B cell (primary cell): ENCODE results near the gene C17orf50. TPM values are rescaled to one million over a fixed set of nuclear protein-coding genes. Genes with fewer than 3 reads are reported as not detected.

Experiments
- ATAC-seq: fragments of 200-7000 bp; cut with Tn5 transposase; one replicate; pipeline ENCODE4 v1.10.0; 2021; ENCODE audit warnings: low read depth, mild to moderate bottlenecking, moderate number of reproducible peaks, moderate library complexity
- CTCF ChIA-PET: fragments of 350-600 bp; sonication (Branson Sonifier 250); formaldehyde crosslinking; loops from one replicate; lab custom pipeline; 2021; ENCODE audit warnings: antibody characterized with exemption, inconsistent platforms; lab: Charles Lee
- POLR2A ChIA-PET: fragments of 350-600 bp; sonication (Branson Sonifier 250); formaldehyde crosslinking; loops from one replicate; lab custom pipeline; 2021; ENCODE audit warnings: antibody characterized with exemption; lab: Charles Lee
- DNase-seq: peaks from one replicate; pipeline ENCODE4 v3.0.0; 2013
- H2AFZ ChIP-seq: 2 replicates; pipeline ENCODE4 v1.6.1; 2012; ENCODE audit warnings: mild to moderate bottlenecking, low read depth, low read length; ENCODE audit not compliant: insufficient read depth, poor library complexity, severe bottlenecking
- H3K27ac ChIP-seq, 2 donors: 1 replicate in 1 of 2; 2 replicates in 1 of 2; pipeline ENCODE4 v1.5.1; 2012 to 2013; ENCODE audit warnings: low read length in 2 of 2, mild to moderate bottlenecking in 2 of 2, moderate library complexity in 1 of 2
- H3K27me3 ChIP-seq, 4 experiments: fragments of 200-600 bp in 1 of 4; sonication (generic) in 1 of 4; replicated peaks in 1 of 4; 1 replicate in 2 of 4; 2 replicates in 2 of 4; pipeline versions ENCODE4 v1.6.1 to v1.7.0; 2013 to 2016; ENCODE audit warnings: low read length in 3 of 4, mild to moderate bottlenecking in 2 of 4, mixed read lengths in 1 of 4, moderate library complexity in 1 of 4; ENCODE audit not compliant: insufficient read depth in 4 of 4, control insufficient read depth in 3 of 4; ENCODE audit errors: control extremely low read depth in 1 of 4
- H3K36me3 ChIP-seq, 2 experiments: replicated peaks in 1 of 2; 1 replicate in 1 of 2; 2 replicates in 1 of 2; pipeline versions ENCODE4 v1.6.1 to v1.7.1; 2013; ENCODE audit warnings: low read length in 1 of 2; ENCODE audit not compliant: insufficient read depth in 2 of 2, control insufficient read depth in 1 of 2; ENCODE audit errors: control extremely low read depth in 1 of 2, extremely low read depth in 1 of 2
- H3K4me1 ChIP-seq, 2 donors: fragments of 200-600 bp in 1 of 2; sonication (generic) in 1 of 2; 1 replicate in 1 of 2; 2 replicates in 1 of 2; pipeline versions ENCODE4 v1.5.1 to v1.6.1; 2013 to 2017; ENCODE audit warnings: low read length in 2 of 2; ENCODE audit not compliant: control insufficient read depth in 2 of 2, insufficient read depth in 2 of 2
- H3K4me2 ChIP-seq: replicated peaks from 2 replicates; pipeline ENCODE3; 2012; ENCODE audit warnings: mild to moderate bottlenecking, low read depth, low read length; ENCODE audit not compliant: poor library complexity, severe bottlenecking
- H3K4me3 ChIP-seq, 5 experiments: fragments of 200-600 bp in 1 of 5; sonication (generic) in 1 of 5; 1 replicate in 3 of 5; 2 replicates in 2 of 5; pipeline versions ENCODE4 v1.5.1 to v1.7.0; 2011 to 2016; ENCODE audit warnings: low read length in 4 of 5, mild to moderate bottlenecking in 4 of 5, low read depth in 2 of 5, control low read depth in 1 of 5, moderate library complexity in 1 of 5; ENCODE audit not compliant: insufficient read depth in 1 of 5; ENCODE audit errors: control extremely low read depth in 1 of 5, extremely low read depth in 1 of 5
- H3K79me2 ChIP-seq: fragments of 200-600 bp; sonication (generic); one replicate; pipeline ENCODE4 v1.6.0; 2016; ENCODE audit warnings: low read length; ENCODE audit not compliant: control insufficient read depth, insufficient read depth
- H3K9ac ChIP-seq: fragments of 200-600 bp; sonication (generic); 2 replicates; pipeline ENCODE4 v1.6.1; 2017; ENCODE audit warnings: mild to moderate bottlenecking, low read length, moderate library complexity
- H3K9me3 ChIP-seq, 3 donors: one replicate each; pipeline versions ENCODE4 v1.6.1 to v1.7.1; 2013; ENCODE audit warnings: low read length in 2 of 3; ENCODE audit not compliant: control insufficient read depth in 2 of 3, insufficient read depth in 1 of 3; ENCODE audit errors: control extremely low read depth in 1 of 3
- H4K20me1 ChIP-seq: 2 replicates; pipeline ENCODE4 v1.6.0; 2012; ENCODE audit warnings: mild to moderate bottlenecking, low read length; ENCODE audit not compliant: insufficient read depth, control insufficient read depth, poor library complexity, severe bottlenecking
- H3K27ac Mint-ChIP-seq: one replicate; pipeline ENCODE4 v1.8.0; 2021; ENCODE audit warnings: mixed read lengths
- H3K27me3 Mint-ChIP-seq: one replicate; pipeline ENCODE4 v1.8.0; 2021; ENCODE audit warnings: mixed read lengths
- H3K4me1 Mint-ChIP-seq: one replicate; pipeline ENCODE4 v1.8.0; 2021; ENCODE audit warnings: mixed read lengths
- H3K4me3 Mint-ChIP-seq: one replicate; pipeline ENCODE4 v1.8.0; 2021; ENCODE audit warnings: mixed read lengths
- H3K9me3 Mint-ChIP-seq: one replicate; pipeline ENCODE4 v1.8.0; 2022; ENCODE audit warnings: mixed read lengths; ENCODE audit not compliant: insufficient read depth
- EZH2 ChIP-seq: IDR thresholded peaks from 2 replicates; pipeline ENCODE4 v1.6.1; 2012; ENCODE audit warnings: borderline replicate concordance, low read depth, mild to moderate bottlenecking, moderate library complexity, low read length; ENCODE audit not compliant: insufficient read depth, poor library complexity, severe bottlenecking
- WGBS: methylation state at CpG from one replicate; pipeline ENCODE4 v1.1.5; 2013; ENCODE audit warnings: missing lambda C conversion rate; ENCODE audit not compliant: insufficient coverage; 5-methylcytosine and 5-hydroxymethylcytosine counted together
- intact Hi-C: fragments of 100-400 bp; cut with micrococcal nuclease; formaldehyde crosslinking; loops from one replicate; pipeline ENCODE4 v1.10.0; 2022
- polyA minus RNA-seq: library from RNA; depleted of rRNA, polyadenylated mRNA; stranded (reverse); fragments of >200 nt; gene quantifications from 2 replicates; pipeline ENCODE4 v1.2.3, GENCODE V29; 2012
- polyA plus RNA-seq: library from polyadenylated mRNA; depleted of rRNA; stranded (reverse); fragments of >200 nt; gene quantifications from 2 replicates; pipeline ENCODE4 v1.2.3, GENCODE V29; 2012
- total RNA-seq, 2 donors: library from RNA; stranded (reverse); fragments of 120-200 nt in 1 of 2; gene quantifications; 1 replicate in 1 of 2; 2 replicates in 1 of 2; pipeline versions ENCODE4 v1.2.3 to v1.2.4, GENCODE V29; 2013 to 2022
- TF ChIP-seq, protein P1 (sequence below): fragments of 200-600 bp; IDR thresholded peaks from one replicate; pipeline ENCODE4 v1.8.0; 2022; ENCODE audit warnings: antibody characterized with exemption, mild to moderate bottlenecking

C17orf50 gene
- total RNA-seq = not detected in 2 replicates
- not detected for total RNA-seq (2013)
- polyA plus RNA-seq = not detected in 2 replicates
- polyA minus RNA-seq = 0.36 TPM in 1 of 2 replicates, not detected in the other

DNA sequence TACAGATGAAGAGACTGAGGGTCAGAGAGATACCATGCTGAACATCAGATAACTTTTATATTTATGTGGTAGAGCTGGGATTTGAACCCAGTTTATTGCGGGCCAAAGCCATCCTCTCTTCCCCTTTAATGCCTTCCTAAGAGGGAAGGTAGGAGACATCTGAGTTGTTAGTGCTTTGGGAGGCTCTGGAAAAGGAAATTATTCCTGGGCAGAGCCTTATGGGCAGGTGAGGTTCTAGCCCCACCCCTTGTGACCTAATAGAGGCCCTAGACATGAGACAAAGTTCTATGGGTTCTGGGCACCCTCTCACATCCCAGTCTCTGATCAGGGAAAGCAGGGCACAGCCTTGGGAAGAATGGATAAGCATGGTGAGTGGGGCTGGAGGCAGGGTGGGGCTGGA lies at the start of gene C17orf50:
Gene C17orf50, plus strand, starts transcription at position 301 of the 400 bp plus-strand sequence. Its CDS starts 55 bp downstream, at position 356.
- Mint-ChIP-seq H3K27ac (no peak within 1 kb of the TSS), H3K4me3 (no peak within 1 kb of the TSS), H3K9me3 (no peaks in the 10 kb centered on the region), H3K4me1 (peaks cover 14% of the 10 kb centered on the region), H3K27me3 (no peaks in the 10 kb centered on the region)
- Histone ChIP-seq H2AFZ (no peak within 1 kb of the TSS), H3K9me3 (no peaks in the 10 kb centered on the region), H3K9ac (no peak within 1 kb of the TSS), H3K4me2 (no peak within 1 kb of the TSS), H3K4me1 (peaks cover 7 to 17% of the 10 kb centered on the region in 2 donors), H3K36me3 (no peaks in the 10 kb centered on the region), H4K20me1 (no peaks in the 10 kb centered on the region), H3K27ac (no peak within 1 kb of the TSS), H3K79me2 (no peaks in the 10 kb centered on the region), H3K4me3 (no peak within 1 kb of the TSS), H3K27me3 (no peaks in the 10 kb centered on the region)
- ChIA-PET CTCF (interaction anchor here (1.1 to 3.4 kb wide), 4 partner anchors 13 to 49 kb away, joined by 3 to 22 read pairs (median 6); partner anchors contain the start of gene TAF15), POLR2A (no interaction called here)
- intact Hi-C loops = loop anchor here (10.0 kb wide), 1 partner anchor 724 kb away; the partner anchor contains the start of gene ZNHIT3
- ATAC-seq = no peak
- DNase-seq = no peak
- no peak for TF ChIP-seq EZH2
- TF ChIP-seq, protein P1, sequence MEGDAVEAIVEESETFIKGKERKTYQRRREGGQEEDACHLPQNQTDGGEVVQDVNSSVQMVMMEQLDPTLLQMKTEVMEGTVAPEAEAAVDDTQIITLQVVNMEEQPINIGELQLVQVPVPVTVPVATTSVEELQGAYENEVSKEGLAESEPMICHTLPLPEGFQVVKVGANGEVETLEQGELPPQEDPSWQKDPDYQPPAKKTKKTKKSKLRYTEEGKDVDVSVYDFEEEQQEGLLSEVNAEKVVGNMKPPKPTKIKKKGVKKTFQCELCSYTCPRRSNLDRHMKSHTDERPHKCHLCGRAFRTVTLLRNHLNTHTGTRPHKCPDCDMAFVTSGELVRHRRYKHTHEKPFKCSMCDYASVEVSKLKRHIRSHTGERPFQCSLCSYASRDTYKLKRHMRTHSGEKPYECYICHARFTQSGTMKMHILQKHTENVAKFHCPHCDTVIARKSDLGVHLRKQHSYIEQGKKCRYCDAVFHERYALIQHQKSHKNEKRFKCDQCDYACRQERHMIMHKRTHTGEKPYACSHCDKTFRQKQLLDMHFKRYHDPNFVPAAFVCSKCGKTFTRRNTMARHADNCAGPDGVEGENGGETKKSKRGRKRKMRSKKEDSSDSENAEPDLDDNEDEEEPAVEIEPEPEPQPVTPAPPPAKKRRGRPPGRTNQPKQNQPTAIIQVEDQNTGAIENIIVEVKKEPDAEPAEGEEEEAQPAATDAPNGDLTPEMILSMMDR = no peak
- WGBS = no CpG with 5 or more reads among the region's 1 CpG

DNA sequence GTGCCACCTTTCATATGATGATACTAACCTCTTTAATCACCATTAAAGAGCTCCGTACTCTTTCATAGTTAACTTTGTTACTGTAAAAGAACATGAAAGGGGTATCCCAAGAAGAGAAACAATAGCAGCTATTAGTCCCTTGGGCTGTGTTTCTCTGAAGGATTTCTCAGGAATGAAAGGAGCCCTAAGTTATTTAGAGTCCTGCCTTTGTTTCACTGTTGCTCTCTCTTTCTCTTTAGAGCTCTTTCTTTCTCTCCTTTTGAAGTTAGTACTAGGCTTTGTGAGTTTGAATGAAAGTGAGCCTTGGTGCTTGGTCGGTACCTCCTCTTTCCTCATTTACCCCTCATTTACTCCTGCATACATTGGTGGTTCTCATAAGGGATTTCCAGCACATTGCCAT lies 49.7 kb upstream of the C17orf50 start:
- H3K4me3 ChIP-seq = no peak overlapping the region
- peaks cover 20 to 22% of the 10 kb centered on the region in 2 donors for H3K4me1 ChIP-seq
- Mint-ChIP-seq H3K27ac (no peak overlapping the region), H3K4me1 (peaks cover 24% of the 10 kb centered on the region), H3K9me3 (no peaks in the 10 kb centered on the region), H3K27me3 (no peaks in the 10 kb centered on the region), H3K4me3 (no peak overlapping the region)
- CTCF ChIA-PET = interaction anchor here (1.5 kb wide), 1 partner anchor 37 kb away, joined by 7 read pairs; no protein-coding TSS in a partner anchor
- H4K20me1 ChIP-seq = peaks cover 10% of the 10 kb centered on the region
- no peaks in the 10 kb centered on the region for H3K79me2 ChIP-seq
- H3K27ac ChIP-seq = no peak overlapping the region
- H3K9me3 ChIP-seq = no peaks in the 10 kb centered on the region
- intact Hi-C loops = no loop called here
- TF ChIP-seq, protein P1 = no peak
- TF ChIP-seq EZH2 = no peak
- peaks cover 31 to 58% of the 10 kb centered on the region in 2 experiments for H3K36me3 ChIP-seq
- WGBS = no CpG with 5 or more reads among the region's 2 CpGs
- ATAC-seq = no peak
- H2AFZ ChIP-seq = no peak overlapping the region
- POLR2A ChIA-PET = no interaction called here
- no peak overlapping the region for H3K4me2 ChIP-seq
- no peak overlapping the region for H3K9ac ChIP-seq
- no peaks in the 10 kb centered on the region for H3K27me3 ChIP-seq
- no peak for DNase-seq
